Activated CD8-positive, alpha-beta memory T cell treated with anti-CD3 and anti-CD28 coated beads for 1 hour (primary cell): ENCODE measurements around the gene RCE1.

Source experiments
- DNase-seq, 2 donors: peaks; one replicate each; pipeline ENCODE4 v3.0.0-alpha.2; 2020; ENCODE audit warnings: low read depth in 1 of 2; ENCODE audit errors: extremely low read depth in 1 of 2

The RCE1 gene

DNA sequence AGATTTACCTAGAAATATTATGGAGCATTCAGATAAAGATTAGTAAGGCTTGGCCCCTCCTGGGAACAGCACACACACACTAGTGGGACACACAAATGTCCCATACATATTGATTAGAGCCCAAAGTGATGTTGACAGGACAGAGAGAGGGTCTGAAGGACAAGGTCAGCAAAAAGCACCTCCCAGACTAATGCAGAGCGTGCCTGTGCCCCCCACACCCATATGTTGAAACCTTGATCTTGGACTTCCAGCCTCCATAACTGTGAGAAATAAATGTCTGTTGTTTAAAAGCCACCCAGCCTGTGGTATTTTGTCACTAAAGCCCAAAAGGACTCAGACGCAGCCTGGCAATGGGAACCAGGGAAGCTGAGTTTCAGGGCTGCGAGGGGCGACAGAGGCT, 41.2 kb downstream of the RCE1 start:
- DNase-seq = no peak

DNA sequence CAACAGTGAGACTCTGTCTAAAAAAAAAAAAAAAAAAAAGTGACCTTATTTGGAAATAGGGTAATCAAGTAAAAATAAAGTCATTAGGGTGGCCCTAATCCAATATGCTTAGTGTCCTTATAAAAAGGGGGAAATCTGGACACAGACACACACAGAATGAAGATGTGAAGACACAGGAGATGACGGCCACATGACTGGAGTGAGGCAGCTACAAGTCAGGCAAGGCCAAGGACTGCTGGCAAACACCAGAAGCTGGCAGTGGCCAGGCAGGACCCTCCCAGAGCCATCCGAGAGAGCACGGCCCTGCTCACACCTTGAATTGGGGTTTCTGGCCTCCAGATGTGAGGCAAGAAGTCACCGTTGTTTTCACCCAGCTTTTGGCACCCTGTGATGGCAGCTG, 42.2 kb downstream of the RCE1 start:
- no peak for DNase-seq

DNA sequence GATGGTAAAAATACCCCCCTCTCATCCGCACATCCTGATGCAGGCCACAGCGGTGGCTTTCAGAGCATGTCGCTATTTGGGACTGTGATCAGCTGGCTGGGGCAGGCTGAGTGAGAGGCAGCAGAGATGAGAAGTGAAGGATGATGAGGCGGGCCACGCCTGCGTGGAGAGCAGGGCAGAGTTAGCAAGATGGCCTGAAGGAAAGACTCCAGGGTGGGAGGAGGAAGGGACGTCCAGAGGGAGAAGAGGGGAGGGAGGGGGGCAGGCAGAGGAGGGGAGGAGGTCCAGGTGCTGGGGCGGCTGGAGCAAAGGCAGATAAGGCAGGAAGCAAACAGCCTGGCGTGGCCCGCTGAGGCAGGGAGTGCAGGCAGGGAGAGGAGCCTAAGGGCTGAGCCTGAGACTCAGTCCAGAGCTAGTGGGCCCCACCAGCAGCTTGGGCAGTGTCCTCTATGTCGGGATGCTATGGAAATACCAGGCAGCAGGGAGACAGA, 42.8 kb downstream of the RCE1 start:
- no peak for DNase-seq

DNA sequence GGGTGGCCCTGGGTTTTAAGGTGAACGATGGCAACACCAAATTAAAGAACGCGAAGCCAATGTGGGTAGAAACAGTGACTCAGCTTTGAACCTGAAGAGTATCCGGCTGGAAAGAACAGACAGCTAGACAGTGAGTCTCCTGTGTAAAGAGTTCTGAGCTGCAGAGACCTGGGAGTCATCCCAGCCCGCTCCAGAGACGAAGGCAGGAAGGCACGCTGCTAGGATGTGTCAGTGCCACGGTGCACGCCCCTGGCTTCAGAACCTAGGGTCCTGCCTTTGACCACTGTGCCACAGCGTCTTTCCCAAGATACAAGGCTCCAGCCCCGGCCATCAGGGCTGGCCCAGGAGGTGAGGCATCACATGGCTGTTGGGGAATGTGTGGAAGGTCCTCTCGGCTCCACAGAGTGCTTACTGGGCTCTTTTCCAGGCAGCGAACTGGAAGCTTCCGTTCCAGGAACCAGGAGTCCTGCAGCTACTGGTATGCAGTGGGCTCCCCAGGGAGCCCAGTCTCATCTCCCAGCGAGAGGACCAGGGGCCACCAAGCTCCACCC, 43.5 kb downstream of the RCE1 start:
- DNase-seq = no peak

DNA sequence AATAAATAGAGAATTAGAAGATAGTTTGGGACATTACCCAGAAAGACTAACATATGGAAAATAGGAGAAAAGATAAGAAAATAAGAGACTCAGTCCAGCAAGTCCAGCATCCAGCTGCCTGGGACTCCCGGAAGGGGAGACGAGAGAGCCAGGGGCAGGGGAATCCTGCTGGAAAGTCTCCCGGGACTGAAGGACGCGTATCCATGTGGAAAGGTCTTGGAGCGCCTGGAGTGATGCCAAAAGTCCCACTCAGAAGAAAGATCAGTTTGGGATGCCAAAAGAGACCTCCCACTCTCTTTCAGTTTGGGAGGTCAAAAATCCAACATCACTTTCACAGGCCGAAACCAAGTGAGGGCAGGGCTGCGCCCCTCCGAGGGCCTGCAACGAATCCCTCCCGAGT, 44.3 kb downstream of the RCE1 start:
- no peak for DNase-seq

DNA sequence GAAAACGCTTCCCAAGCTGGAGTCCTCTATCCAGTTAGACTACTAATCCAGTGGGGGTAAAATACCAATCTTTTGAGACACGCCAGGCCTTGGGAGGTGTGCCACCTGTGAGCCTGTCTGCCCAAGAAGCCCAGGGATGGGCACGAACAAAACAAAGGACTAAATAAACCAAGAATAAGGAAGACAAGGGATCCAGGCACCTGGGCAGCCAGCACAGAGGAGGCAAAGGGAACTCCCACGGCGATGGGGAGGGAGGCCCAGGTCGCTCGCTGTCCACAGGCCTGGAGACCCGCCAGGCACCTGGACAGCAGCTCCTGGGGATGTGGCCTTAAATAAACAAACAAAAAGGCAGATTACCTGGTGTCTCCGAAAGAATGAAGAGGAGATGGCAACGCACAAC, 45.0 kb downstream of the RCE1 start:
- DNase-seq = no peak

DNA sequence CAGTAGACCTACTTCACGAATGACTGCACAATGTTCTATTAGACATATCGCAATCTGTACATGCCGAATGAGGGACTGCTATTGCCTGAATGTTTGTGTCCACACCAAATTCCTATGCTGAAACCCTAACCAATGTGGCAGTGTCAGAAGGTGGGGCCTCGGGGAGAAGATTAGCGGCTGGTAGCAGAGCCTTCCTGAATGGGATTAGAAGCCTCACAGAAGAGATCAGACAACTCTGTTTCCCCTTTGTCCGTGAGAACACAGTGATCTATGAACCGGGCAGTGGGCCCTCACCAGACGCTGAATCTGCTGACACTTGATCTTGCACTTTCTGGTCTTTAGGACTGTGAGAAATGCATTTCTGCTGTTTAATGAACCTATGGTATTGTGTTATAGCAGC, 46.7 kb downstream of the RCE1 start:
- DNase-seq = no peak

DNA sequence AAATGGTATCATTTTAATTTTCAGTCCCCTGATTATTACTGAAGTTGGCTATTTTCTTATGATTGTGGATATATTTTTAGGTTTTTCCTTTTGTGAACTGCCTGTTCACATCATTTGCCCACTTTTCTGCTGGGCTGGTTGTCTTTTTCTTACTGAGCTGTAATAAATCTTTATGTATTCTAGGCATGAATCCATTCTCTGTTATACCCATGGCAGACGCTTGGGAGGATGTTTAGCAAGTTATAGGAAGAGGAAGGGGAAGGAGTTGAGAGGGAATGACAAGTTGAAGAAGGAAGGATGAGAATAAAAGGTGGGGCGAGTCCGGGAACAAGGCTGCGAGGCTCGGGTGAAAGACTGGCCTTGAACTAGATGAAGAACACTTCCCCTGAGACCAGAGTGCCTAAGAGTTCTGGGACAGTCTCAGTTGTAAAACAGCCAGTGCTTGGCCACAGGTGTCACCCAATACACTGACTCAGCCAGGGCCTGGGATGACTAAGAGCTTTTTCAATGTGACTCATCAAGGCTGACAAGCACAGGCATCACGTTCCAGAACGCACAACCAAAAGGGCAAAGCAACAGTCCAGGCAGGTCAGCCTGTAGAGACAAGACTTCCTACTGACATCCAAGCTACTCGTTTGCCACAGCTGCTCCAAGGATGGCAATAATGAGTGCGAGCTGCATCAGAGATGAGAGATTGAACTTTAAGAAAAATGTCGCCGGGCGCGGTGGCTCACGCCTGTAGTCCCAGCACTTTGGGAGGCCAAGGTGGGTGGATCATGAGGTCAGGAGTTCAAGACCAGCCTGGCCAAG, 48.8 kb downstream of the RCE1 start:
- DNase-seq = no peak

DNA sequence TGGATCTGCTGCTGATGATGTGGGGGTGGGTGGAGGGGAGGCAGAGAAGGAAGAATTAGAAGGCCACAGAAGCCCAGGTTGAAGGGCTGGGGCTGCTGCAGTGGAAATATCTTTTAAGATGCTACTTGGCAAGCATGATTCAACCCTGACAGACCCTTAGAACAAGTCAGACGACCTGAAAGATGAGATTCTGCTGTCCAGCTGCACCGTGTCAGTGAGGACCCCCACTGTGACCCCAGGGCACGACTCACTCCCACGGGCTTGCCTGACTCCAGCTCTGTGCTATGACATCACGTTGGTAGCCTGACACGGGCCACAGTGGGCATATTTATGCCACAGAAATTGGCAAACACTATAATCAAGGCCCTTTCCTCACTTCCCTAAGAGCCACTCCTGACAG, 49.7 kb downstream of the RCE1 start:
- no peak for DNase-seq

DNA sequence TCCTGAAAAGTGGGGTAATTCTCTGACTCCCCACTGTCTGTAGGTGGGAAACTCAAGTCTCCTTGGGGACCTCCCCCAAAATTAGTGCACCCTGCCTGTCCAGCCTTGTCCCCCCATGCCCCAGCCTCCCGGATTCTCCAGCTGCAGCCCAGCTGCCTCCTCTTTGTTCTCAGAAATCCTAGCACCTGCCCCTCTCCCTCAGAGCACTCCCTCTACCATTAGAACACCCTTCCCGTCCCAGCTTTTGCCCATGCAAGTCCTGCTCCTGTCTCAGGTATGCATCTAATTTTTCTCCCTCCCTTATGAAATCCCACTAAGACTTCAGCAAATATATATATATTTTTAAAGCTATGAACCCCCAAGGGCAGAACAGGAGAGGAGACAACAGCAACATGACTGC, 50.9 kb downstream of the RCE1 start:
- no peak for DNase-seq
